Ishikawa (cell line): ENCODE results near the gene ENHO.

ENCODE experiments used
- CEBPB ChIP-seq: IDR thresholded peaks from 2 replicates; pipeline ENCODE4 v1.6.1; 2012
- CREB1 ChIP-seq: IDR thresholded peaks from 2 replicates; pipeline ENCODE4 v1.6.1; 2012; ENCODE audit warnings: low read depth
- EP300 ChIP-seq: IDR thresholded peaks from 2 replicates; pipeline ENCODE4 v1.6.1; 2012; ENCODE audit warnings: borderline replicate concordance
- MAX ChIP-seq: IDR thresholded peaks from 2 replicates; pipeline ENCODE4 v1.6.1; 2012
- RAD21 ChIP-seq: IDR thresholded peaks from 2 replicates; pipeline ENCODE4 v1.6.1; 2012; ENCODE audit warnings: low read depth
- REST ChIP-seq: IDR thresholded peaks from 2 replicates; pipeline ENCODE4 v1.6.1; 2012; ENCODE audit warnings: low read depth, mild to moderate bottlenecking
- TAF1 ChIP-seq: IDR thresholded peaks from 2 replicates; pipeline ENCODE4 v1.6.1; 2012; ENCODE audit warnings: low read depth, mild to moderate bottlenecking
- TEAD4 ChIP-seq: IDR thresholded peaks from 2 replicates; pipeline ENCODE4 v1.6.1; 2012
- USF1 ChIP-seq: IDR thresholded peaks from 2 replicates; pipeline ENCODE4 v1.6.1; 2012
- YY1 ChIP-seq: IDR thresholded peaks from 2 replicates; pipeline ENCODE4 v1.6.1; 2012; ENCODE audit warnings: low read depth
- ZBTB7A ChIP-seq: IDR thresholded peaks from 2 replicates; pipeline ENCODE4 v1.6.1; 2012; ENCODE audit warnings: low read depth

GRCh38 chr9:34510497-34511468, 12.0 kb downstream of the ENHO start:
- TF ChIP-seq CREB1 (no peak), USF1 (no peak), TAF1 (no peak), YY1 (no peak), CEBPB (no peak), MAX (no peak), EP300 (no peak), REST (no peak), RAD21 (no peak), TEAD4 (no peak), ZBTB7A (no peak)
